ENCODE measurements around the gene SHQ1.
"Not testable (repeated sequence)": the region's sequence is repeated elsewhere in the genome, so short reads cannot be mapped to it uniquely, and the experiment has no call there.

Gene SHQ1

DNA sequence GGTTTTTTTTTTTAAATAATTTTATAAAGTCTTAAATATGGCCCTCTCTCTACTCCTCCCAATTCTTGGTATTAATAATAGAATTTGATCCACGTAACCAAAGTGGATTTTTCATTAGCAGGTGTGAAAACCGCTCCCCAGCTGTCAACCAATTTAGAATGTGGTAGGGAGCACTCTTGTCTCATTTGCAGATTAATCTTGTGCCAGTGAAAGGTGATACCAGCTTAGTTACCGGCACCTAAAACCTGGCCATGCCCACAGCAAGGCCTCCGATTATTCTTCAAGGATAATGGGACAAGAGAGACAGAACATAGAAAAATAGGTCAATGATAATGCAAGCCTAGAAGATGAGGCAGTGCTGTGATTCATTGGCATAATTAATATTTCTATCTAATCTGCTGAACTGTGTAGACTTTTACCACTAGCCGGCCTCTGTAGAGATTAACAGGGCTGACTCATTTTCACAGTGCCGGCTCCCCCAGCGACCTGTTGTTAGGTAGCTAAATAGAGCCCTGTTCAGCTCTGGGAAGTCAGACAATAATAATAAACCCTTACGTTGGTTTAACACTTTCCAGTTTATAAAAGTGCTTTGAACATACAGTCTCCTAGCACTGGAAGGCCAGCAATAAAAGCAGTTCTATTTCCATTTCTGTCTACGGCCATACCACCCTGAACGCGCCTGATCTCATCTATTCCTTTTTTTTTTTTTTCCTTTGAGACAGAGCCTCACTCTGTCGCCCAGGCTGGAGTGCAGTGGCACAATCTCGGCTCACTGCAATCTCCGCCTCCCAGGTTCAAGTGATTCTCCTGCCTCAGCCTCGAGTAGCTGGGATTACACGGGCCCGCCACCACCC lies 102.9 kb downstream of the SHQ1 start:
- no peak for DNase-seq

DNA sequence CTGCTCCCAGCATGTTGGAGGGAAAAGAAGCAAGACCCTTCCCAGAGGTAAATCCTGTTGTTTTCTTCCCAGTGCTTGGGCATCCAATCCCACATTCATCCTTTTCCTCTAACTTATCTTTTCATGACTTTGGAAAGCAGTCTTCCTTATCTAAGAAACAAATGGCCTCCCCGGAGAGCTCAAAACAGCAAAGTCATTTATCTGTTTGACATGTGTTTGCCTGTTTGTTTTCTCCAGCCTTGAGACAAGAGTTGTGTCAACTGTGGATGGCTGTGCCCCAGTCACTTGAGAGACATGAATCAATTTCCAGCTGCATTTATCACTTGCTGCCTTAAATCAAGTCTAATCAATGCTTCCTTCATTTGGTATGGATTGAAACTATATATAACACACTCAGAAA lies 103.9 kb downstream of the SHQ1 start:
- no peak for DNase-seq

DNA sequence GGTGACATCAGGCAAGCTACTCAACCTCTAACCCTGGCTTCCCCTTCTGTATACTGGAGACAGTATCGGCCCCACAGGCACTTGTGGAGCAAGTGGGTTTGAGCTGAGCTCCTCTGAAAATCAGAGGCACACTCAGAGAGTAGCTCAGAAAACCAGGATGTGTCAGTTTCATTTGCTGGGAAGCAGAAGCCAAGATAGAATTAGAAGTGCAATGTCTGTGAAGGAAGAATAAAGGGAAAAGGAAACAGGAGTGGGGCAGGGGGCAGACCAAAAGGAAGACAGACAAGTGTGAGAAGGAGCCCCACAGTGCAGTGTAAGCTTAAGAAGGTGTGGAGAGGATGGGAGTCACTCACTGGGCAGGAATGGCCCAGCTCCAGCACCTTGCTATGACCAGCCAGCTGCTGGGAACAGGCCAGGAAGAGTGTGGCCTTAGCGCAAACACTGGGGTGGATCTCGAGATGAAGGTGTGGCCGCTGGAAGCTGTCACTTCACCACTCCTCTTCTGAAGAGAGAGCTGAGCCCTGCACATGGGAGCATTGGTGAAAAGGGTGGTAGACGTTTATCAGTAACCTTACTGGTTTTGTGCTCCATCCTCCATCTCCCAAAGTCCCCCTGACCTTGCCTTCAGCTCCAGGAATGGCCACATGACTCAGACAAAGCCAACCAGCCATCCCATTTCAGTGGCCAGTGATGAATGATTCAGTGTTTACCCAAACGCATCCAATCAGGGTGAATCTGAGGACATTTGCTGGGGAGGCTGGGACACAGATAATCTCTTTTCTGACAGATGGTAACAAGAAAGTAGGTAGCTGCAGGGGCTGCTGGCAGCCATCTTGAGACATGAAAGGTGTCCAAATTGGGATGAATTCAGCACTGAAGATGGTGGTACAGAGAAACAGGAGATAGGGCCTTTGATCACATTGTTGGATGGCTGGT lies 108.4 kb downstream of the SHQ1 start:
- DNase-seq: no peak

- peak; percentile 44 for DNase-seq
These were observed 109.3 kb downstream of the SHQ1 start for GRCh38 chr3:72738752-72739530.

GRCh38 chr3:72735072-72735471 lies 113.2 kb downstream of the SHQ1 start:
- not testable (repeated sequence) for DNase-seq

DNA sequence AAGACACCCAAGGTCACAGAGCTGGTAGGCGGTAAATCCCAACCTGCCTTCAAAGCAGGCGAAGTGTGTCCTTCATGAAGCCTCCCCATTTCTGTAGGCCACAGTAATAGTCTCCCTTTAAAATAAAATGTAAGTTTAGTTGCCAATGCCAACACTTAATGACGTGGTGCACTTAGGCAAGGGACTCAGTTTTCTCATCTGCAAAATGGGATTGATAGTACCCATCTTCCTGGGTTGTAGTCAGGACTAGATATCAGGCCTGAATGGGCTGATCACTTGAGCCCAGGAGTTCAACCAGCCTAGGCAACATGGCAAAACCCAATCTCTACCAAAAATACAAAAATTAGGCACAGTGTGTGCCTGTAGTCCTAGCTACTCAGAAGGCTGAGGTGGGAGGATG lies 114.6 kb downstream of the SHQ1 start:
- DNase-seq: no peak

DNA sequence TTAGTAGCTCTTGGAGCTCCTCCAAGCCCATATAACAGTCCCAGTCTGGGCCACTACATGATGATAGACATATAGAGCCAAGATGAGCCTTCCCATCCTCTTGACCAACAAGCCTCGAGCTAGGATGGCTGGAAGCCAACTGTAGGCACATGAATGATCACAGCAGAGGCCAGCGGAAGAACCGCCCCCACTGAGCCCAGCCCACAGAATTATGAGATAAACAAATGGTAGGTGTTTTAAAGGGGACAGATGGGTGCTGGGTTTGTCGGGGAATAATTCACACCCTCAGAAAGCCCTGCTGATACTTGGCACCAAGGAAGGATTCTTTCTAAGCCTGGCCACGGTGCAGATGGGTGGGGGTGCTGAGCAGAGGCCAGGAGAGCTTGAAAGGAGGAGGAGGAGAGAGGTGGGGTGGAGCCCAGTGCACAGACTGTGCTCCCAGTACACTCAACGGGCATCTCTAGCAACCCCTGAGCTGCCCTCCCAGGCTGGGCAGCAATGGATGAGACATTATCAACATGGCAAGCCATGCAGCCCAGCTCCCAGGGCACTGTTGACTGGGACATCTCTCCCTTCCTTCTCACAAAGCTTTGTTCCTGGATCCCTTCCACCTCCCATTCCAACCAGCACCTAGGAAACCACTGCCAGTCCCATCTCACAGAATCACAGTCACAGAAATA lies 115.4 kb downstream of the SHQ1 start:
- DNase-seq: not testable (repeated sequence)

- no peak for DNase-seq
These were observed 119.2 kb downstream of the SHQ1 start for GRCh38 chr3:72728958-72729467.

- DNase-seq: no peak
These were observed 119.8 kb downstream of the SHQ1 start for GRCh38 chr3:72728329-72728889.

- DNase-seq: no peak
These were observed 120.5 kb downstream of the SHQ1 start for GRCh38 chr3:72727726-72728125.

- DNase-seq: no peak
These were observed 121.1 kb downstream of the SHQ1 start for GRCh38 chr3:72727172-72727571.

GRCh38 chr3:72725229-72725628 lies 123.0 kb downstream of the SHQ1 start:
- DNase-seq: no peak

DNA sequence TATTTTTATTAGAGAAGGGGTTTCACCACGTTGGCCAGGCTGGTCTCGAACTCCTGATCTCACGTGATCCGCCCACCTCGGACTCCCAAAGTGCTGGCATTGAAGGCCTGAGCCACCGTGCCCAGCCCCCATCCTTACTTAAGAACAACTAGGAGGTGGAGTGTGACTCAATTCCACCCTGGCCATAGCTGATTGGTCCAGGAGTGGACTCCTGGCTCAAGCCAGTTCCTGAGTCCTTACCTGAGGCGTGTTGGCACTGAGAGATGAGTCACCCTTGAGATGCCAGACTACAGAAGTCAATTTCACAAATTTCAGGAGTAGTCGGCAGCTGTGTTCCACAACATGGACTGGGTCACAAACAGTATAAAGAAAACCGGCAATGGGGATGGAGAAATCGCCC lies 124.2 kb downstream of the SHQ1 start:
- no peak for DNase-seq

- DNase-seq: no peak
These were observed 125.1 kb downstream of the SHQ1 start for GRCh38 chr3:72722930-72723726.

- no peak for DNase-seq
These were observed 126.4 kb downstream of the SHQ1 start for GRCh38 chr3:72721683-72722381.

DNA sequence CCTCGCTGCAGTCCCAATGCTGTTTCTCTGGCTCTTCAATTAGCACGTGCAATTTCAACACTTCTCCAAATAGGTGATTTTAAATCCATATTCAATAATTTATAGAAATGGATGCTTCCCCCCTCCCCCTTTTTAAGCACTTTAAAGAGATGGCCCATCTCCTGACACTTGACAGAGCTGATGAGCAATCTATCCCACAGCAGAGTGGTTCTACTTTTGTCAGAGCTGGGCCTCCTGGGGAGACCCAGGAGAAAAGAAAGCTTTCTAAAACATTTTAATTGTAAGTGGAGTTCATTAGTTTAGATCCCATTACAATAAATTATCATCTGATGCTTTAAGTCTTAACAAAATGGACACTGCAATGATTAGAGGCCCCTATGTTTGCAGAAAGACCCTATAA lies 127.7 kb downstream of the SHQ1 start:
- no peak for DNase-seq

- DNase-seq: no peak
These were observed 129.1 kb downstream of the SHQ1 start for GRCh38 chr3:72719137-72719536.

- not testable (repeated sequence) for DNase-seq
These were observed 134.1 kb downstream of the SHQ1 start for GRCh38 chr3:72714135-72714534.

GRCh38 chr3:72710471-72710870 lies 137.8 kb downstream of the SHQ1 start:
- not testable (repeated sequence) for DNase-seq

DNA sequence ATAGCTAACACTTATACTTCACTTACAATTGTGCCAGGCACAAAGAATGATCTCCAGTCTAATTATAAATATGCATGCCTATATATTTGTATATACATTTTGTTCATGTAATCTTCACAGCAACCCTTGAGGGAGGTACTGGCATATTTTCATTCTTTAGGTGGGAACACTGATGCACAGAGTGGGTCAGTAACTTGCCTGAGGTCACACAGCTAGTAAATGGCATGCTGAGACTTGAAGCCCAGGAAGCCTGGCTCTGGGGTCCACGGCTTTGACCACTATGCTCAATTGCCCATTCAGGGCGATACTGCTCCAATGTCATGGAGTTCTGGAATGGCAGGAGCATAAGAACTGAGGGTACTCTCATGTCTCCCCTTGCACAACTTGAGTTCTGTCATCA lies 139.8 kb downstream of the SHQ1 start:
- no peak for DNase-seq
